Endodermal cell (in vitro differentiated cells): ENCODE results near the gene STAT3. TPM values are rescaled to one million over a fixed set of nuclear protein-coding genes. Genes with fewer than 3 reads are reported as not detected.

Experiments
- DNase-seq: peaks from one replicate; pipeline ENCODE4 v3.0.0-alpha.2; 2017
- H3K27ac ChIP-seq: 2 replicates; pipeline ENCODE4 v1.5.1; 2013; ENCODE audit warnings: mild to moderate bottlenecking, low read depth, low read length, moderate library complexity
- H3K27me3 ChIP-seq: 2 replicates; pipeline ENCODE4 v1.6.1; 2013; ENCODE audit warnings: mild to moderate bottlenecking, low read length, moderate library complexity; ENCODE audit not compliant: insufficient read depth, control insufficient read depth, poor library complexity, severe bottlenecking
- H3K36me3 ChIP-seq: 2 replicates; pipeline ENCODE4 v1.7.0; 2013; ENCODE audit warnings: mild to moderate bottlenecking, low read length, moderate library complexity; ENCODE audit not compliant: control insufficient read depth, insufficient read depth
- H3K4me1 ChIP-seq: one replicate; pipeline ENCODE4 v1.7.0; 2013; ENCODE audit warnings: low read length; ENCODE audit not compliant: control insufficient read depth, insufficient read depth
- H3K4me3 ChIP-seq: 2 replicates; pipeline ENCODE4 v1.5.1; 2013; ENCODE audit warnings: mild to moderate bottlenecking, low read length, moderate library complexity
- H3K9ac ChIP-seq: 2 replicates; pipeline ENCODE4 v1.6.1; 2013; ENCODE audit warnings: mild to moderate bottlenecking, low read length, moderate library complexity; ENCODE audit not compliant: poor library complexity, severe bottlenecking; ENCODE audit errors: extremely low read depth
- H3K9me3 ChIP-seq: 2 replicates; pipeline ENCODE4 v1.6.1; 2013; ENCODE audit warnings: mild to moderate bottlenecking, low read length, moderate library complexity; ENCODE audit not compliant: control insufficient read depth
- H3K27ac Mint-ChIP-seq: 2 replicates; pipeline ENCODE4 v1.8.0; 2020; ENCODE audit warnings: mixed read lengths
- H3K27me3 Mint-ChIP-seq: 2 replicates; pipeline ENCODE4 v1.8.0; 2021; ENCODE audit warnings: mild to moderate bottlenecking, mixed read lengths; ENCODE audit not compliant: insufficient read depth
- H3K36me3 Mint-ChIP-seq: 2 replicates; pipeline ENCODE4 v1.8.0; 2020; ENCODE audit warnings: low read depth, mixed read lengths
- H3K4me1 Mint-ChIP-seq: 2 replicates; pipeline ENCODE4 v1.8.0; 2020; ENCODE audit warnings: mixed read lengths
- H3K4me3 Mint-ChIP-seq: 2 replicates; pipeline ENCODE4 v1.8.0; 2020; ENCODE audit warnings: mild to moderate bottlenecking, moderate library complexity, mixed read lengths
- H3K9me3 Mint-ChIP-seq: 2 replicates; pipeline ENCODE4 v1.8.0; 2020; ENCODE audit warnings: mild to moderate bottlenecking, mixed read lengths
- CTCF ChIP-seq: fragments of 200-600 bp; sonication (generic); conservative IDR thresholded peaks from 2 replicates; pipeline ENCODE4 v1.5.0; 2021; ENCODE audit warnings: antibody characterized with exemption, mild to moderate bottlenecking
- WGBS, 2 experiments: methylation state at CpG; one replicate each; pipeline versions ENCODE4 v1.1.5 to v1.1.7; 2013; ENCODE audit warnings: missing lambda C conversion rate in 2 of 2, mixed read lengths in 1 of 2; ENCODE audit not compliant: insufficient coverage in 1 of 2, insufficient read length in 1 of 2; 5-methylcytosine and 5-hydroxymethylcytosine counted together
- total RNA-seq, 2 donors: library from RNA; stranded (reverse); fragmentation: NEBNext Ultra II Directional in 1 of 2; extraction: Animal tissue kit (Norgen Biotek cat#: 25700) in 1 of 2; gene quantifications; 2 replicates in 1 of 2; 3 replicates in 1 of 2; pipeline ENCODE4 v1.2.1, GENCODE V29; 2021

STAT3 gene
- total RNA-seq, 2 donors from 2014 or later, result 27.5 to 32.4 TPM

GRCh38 chr17:42386777-42387657, 1.2 kb downstream of the STAT3 start:
- H3K4me3 ChIP-seq, result peak overlapping the region; percentile 87
- Mint-ChIP-seq H3K27me3 (peaks cover 40% of the 10 kb centered on the region), H3K36me3 (no peaks in the 10 kb centered on the region), H3K4me1 (peaks cover 22% of the 10 kb centered on the region), H3K27ac (no peak overlapping the region), H3K4me3 (peak overlapping the region; percentile 86), H3K9me3 (no peaks in the 10 kb centered on the region)
- H3K4me1 ChIP-seq, result no peaks in the 10 kb centered on the region
- no peak for DNase-seq
- H3K27ac ChIP-seq, result no peak overlapping the region
- H3K27me3 ChIP-seq, result peaks cover 51% of the 10 kb centered on the region
- H3K9ac ChIP-seq, result peak overlapping the region; percentile 54
- 8 to 15% methylated on average over 5 to 8 of the region's 8 CpGs for WGBS, 2 experiments
- no peaks in the 10 kb centered on the region for H3K9me3 ChIP-seq
- TF ChIP-seq CTCF, result no peak
- no peaks in the 10 kb centered on the region for H3K36me3 ChIP-seq

DNA sequence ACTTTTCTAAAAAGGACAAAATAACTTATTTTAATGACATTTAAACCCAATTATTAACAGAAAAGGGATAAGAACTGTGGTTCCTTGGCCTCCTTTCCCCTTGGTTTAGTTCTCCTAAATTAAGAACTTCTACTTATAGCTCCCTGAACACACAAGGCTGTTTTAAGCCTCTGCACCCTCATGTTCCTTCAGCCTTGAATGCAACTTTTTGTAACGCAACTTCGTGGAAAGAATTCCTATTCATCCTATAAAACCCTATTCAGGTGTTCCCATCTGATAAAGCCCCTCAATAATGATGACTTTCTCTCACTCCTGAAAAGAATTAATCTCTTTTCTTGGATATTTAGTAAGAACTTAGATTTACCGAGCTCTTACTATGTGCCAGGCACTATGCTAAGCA, 6.3 kb downstream of the STAT3 start:
- peaks cover 57% of the 10 kb centered on the region for H3K27me3 Mint-ChIP-seq
- H3K36me3 Mint-ChIP-seq, result no peaks in the 10 kb centered on the region
- peaks cover 20% of the 10 kb centered on the region for H3K4me1 Mint-ChIP-seq
- no peak for TF ChIP-seq CTCF
- no peak overlapping the region for H3K9ac ChIP-seq
- no peaks in the 10 kb centered on the region for H3K4me1 ChIP-seq
- no peak overlapping the region for H3K27ac Mint-ChIP-seq
- no peaks in the 10 kb centered on the region for H3K9me3 ChIP-seq
- peaks cover 82% of the 10 kb centered on the region for H3K27me3 ChIP-seq
- WGBS, 2 experiments, result 67 to 75% methylated on average over 3 of the region's 3 CpGs
- no peak overlapping the region for H3K4me3 Mint-ChIP-seq
- no peaks in the 10 kb centered on the region for H3K36me3 ChIP-seq
- H3K27ac ChIP-seq, result no peak overlapping the region
- no peaks in the 10 kb centered on the region for H3K9me3 Mint-ChIP-seq
- no peak overlapping the region for H3K4me3 ChIP-seq
- DNase-seq, result no peak

DNA sequence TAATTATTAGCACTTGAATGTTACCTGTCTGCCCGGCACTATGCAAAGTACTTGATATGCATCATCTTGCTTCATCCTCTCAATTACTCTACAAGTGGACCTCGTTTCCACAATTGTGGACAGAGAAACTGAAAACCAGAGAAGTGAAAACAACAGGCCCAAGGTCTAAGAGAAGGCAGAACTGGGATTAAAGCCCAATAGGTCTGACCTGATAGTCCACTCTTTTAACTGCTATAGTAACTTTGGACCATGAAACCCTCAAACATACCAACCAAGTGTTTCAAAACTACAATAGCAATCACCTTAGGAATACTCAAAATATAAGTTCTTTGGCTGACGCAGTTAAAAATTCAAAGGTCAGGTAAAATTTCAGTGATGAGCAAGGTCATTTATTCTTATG, 7.3 kb downstream of the STAT3 start:
- whole genome bisulfite sequencing, 2 experiments, result 92 to 97% methylated on average over 2 to 3 of the region's 3 CpGs

More for the DNA sequence above, 7.3 kb downstream of the STAT3 start:
- Histone ChIP-seq H3K4me3 (no peak overlapping the region), H3K4me1 (no peaks in the 10 kb centered on the region), H3K27ac (no peak overlapping the region), H3K9me3 (no peaks in the 10 kb centered on the region), H3K9ac (no peak overlapping the region), H3K36me3 (no peaks in the 10 kb centered on the region), H3K27me3 (peaks cover 73% of the 10 kb centered on the region)
- no peaks in the 10 kb centered on the region for H3K9me3 Mint-ChIP-seq
- no peak for TF ChIP-seq CTCF
- peaks cover 52% of the 10 kb centered on the region for H3K27me3 Mint-ChIP-seq
- no peak for DNase-seq
- H3K27ac Mint-ChIP-seq, result no peak overlapping the region
- peaks cover 20% of the 10 kb centered on the region for H3K4me1 Mint-ChIP-seq
- H3K36me3 Mint-ChIP-seq, result no peaks in the 10 kb centered on the region
- no peak overlapping the region for H3K4me3 Mint-ChIP-seq
